Activated naive CD8-positive, alpha-beta T cell (primary cell): Measurements from ENCODE around the gene ACOT13.
"Not testable (repeated sequence)": the region's sequence is repeated elsewhere in the genome, so short reads cannot be mapped to it uniquely, and the experiment has no call there.

Experiments used
- H3K27ac Mint-ChIP-seq: one replicate; pipeline ENCODE4 v1.8.0; 2021; ENCODE audit warnings: mixed read lengths
- H3K27me3 Mint-ChIP-seq: one replicate; pipeline ENCODE4 v1.8.0; 2021; ENCODE audit warnings: mixed read lengths
- H3K36me3 Mint-ChIP-seq: one replicate; pipeline ENCODE4 v1.8.0; 2021; ENCODE audit warnings: mixed read lengths
- H3K4me1 Mint-ChIP-seq: one replicate; pipeline ENCODE4 v1.8.0; 2021; ENCODE audit warnings: low read depth, mixed read lengths
- H3K4me3 Mint-ChIP-seq: one replicate; pipeline ENCODE4 v1.8.0; 2021; ENCODE audit warnings: mild to moderate bottlenecking, mixed read lengths
- H3K9me3 Mint-ChIP-seq: one replicate; pipeline ENCODE4 v1.8.0; 2021; ENCODE audit warnings: low read depth, mixed read lengths

Gene ACOT13

GRCh38 chr6:24694198-24694597, 27.3 kb downstream of the ACOT13 start:
- Mint-ChIP-seq H3K36me3 (no peaks in the 10 kb centered on the region), H3K4me1 (peaks cover 33% of the 10 kb centered on the region), H3K4me3 (no peak overlapping the region), H3K27me3 (no peaks in the 10 kb centered on the region), H3K9me3 (no peaks in the 10 kb centered on the region), H3K27ac (no peak overlapping the region)

DNA sequence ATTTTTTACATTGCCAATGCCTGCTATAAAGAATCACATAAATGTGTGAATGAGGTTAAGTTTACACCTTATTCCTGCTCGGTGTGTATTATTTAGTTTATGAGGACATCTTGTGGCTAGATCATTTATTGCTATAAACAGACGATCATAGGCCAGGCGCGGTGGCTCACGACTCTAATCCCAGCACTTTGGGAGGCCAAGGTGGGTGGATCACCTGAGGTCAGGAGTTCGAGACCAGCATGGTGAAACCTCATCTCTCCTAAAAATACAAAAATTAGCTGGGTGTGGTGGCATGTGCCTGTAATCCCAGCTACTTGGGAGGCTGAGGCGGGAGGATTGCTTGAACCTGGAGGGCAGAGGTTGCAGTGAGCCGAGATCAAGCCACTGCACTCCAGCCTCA, 28.8 kb downstream of the ACOT13 start:
- H3K36me3 Mint-ChIP-seq, H3K27me3 Mint-ChIP-seq, H3K4me3 Mint-ChIP-seq, H3K9me3 Mint-ChIP-seq: not testable (repeated sequence)
- Mint-ChIP-seq H3K27ac (peak overlapping the region; percentile 47), H3K4me1 (peaks cover 43% of the 10 kb centered on the region)

- no peaks in the 10 kb centered on the region for H3K9me3 Mint-ChIP-seq
- H3K4me1 Mint-ChIP-seq = peaks cover 43% of the 10 kb centered on the region
- no peaks in the 10 kb centered on the region for H3K36me3 Mint-ChIP-seq
- H3K4me3 Mint-ChIP-seq = no peak overlapping the region
- no peak overlapping the region for H3K27ac Mint-ChIP-seq
- H3K27me3 Mint-ChIP-seq = no peaks in the 10 kb centered on the region
Measured at GRCh38 chr6:24696097-24696496, 29.2 kb downstream of the ACOT13 start.

- H3K4me1 Mint-ChIP-seq = peaks cover 50% of the 10 kb centered on the region
- H3K27me3 Mint-ChIP-seq = no peaks in the 10 kb centered on the region
- peak overlapping the region; percentile 82 for H3K27ac Mint-ChIP-seq
- peaks cover 3% of the 10 kb centered on the region for H3K36me3 Mint-ChIP-seq
- no peak overlapping the region for H3K4me3 Mint-ChIP-seq
- H3K9me3 Mint-ChIP-seq = no peaks in the 10 kb centered on the region
Measured at GRCh38 chr6:24699521-24700359, 32.9 kb downstream of the ACOT13 start.

DNA sequence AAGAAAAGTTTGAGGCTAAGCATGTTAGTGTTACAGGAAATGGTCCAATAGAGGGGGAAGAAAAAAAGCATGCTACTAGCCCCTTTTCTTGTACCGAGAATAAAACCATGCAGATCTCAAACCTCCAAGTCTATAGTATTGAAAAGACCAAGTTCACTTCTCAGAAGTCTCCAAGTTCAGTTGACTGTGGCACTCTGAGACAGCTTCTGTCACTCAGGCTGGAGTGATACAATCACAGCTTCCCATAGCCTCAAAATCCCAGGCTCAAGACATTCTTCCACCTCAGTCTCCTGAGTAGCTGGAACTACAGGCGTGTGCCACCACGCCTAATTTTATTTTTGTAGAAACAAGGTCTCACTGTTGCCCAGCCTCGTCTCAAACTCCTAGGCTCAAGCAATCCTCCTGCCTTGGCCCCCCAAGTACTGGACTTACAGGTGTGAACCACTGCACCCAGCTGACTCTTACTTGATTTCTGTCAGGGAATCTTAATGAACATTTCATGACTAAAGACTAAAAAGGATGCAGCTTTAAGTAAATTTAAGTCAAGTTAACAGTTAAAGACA, 35.9 kb downstream of the ACOT13 start:
- Mint-ChIP-seq H3K4me3 (no peak overlapping the region), H3K4me1 (peaks cover 54% of the 10 kb centered on the region), H3K9me3 (no peaks in the 10 kb centered on the region), H3K27ac (peak overlapping the region; percentile 85), H3K27me3 (no peaks in the 10 kb centered on the region), H3K36me3 (peaks cover 3% of the 10 kb centered on the region)

DNA sequence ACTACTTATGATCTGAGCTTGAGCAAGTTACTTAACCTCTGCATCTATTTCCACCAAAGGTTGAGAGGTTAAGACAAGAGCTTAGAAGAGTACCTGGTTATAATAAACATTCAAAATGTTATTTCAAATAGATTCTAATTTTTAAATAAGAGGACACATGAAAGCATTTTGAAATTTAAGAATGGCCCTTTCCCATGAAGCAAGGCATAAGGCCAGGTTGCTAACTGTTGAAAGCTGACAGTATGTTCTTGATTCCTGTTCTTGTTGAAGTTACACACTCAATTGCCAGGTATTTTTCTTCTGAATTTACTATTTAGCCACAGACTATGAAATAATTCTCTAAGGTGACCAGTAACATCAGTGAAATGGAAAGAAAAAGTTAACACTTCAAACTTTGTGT, 37.6 kb downstream of the ACOT13 start:
- Mint-ChIP-seq H3K4me1 (peaks cover 54% of the 10 kb centered on the region), H3K4me3 (no peak overlapping the region), H3K36me3 (peaks cover 4% of the 10 kb centered on the region), H3K27ac (peak overlapping the region; percentile 85), H3K27me3 (no peaks in the 10 kb centered on the region), H3K9me3 (no peaks in the 10 kb centered on the region)

DNA sequence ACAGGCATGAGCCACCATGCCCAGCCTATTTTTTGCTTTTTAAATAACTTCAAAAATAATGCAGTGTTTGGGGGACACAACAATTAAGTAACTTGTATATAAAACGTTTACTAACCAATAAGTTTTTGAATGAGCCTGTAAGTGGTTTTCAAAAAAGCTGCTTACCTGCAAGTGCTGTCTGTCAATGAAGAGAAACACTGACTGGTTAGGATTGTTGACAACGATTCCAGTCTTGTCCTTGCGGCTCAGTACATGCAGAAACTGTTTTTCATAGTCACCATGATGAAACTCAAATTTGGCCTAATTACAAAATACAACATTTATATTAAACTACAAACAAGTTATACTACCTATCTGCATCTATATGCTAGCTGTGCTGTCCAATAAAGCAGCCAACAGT, 41.7 kb downstream of the ACOT13 start:
- no peaks in the 10 kb centered on the region for H3K9me3 Mint-ChIP-seq
- H3K27ac Mint-ChIP-seq = peak overlapping the region; percentile 50
- H3K4me1 Mint-ChIP-seq = peaks cover 56% of the 10 kb centered on the region
- no peaks in the 10 kb centered on the region for H3K27me3 Mint-ChIP-seq
- peaks cover 12% of the 10 kb centered on the region for H3K36me3 Mint-ChIP-seq
- no peak overlapping the region for H3K4me3 Mint-ChIP-seq

DNA sequence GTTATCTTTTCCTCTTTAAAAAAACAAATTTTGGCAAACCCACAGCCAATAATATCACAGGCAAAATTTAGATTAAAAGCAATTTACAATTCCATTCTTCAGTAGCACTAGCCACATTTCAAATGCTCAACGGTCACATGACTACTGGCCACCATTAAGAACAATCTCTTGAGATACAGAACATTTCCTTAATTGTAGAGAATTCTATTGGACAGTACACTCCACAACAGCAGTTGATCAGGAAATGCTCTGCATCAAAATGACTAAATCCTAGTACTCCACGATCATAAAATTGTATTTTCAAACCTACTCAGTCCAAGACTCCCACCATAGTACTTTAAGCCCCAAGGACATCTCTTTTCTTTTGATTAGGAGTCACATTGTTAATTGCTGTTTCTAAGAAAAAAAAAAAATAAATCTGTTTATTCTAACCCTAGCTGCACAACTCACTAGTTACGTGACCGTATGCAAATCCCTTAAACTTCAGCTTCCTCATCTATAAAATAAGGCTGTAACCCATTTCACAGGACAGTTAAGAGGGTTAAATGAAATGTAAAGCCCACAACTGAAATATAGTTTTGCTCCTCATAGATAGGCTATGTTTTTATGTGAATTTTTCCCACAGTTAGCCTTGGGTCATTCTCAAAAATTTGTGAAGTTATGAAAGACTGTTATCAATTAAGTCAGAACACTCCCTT, 42.3 kb downstream of the ACOT13 start:
- Mint-ChIP-seq H3K36me3 (peaks cover 15% of the 10 kb centered on the region), H3K9me3 (no peaks in the 10 kb centered on the region), H3K27ac (peak overlapping the region; percentile 66), H3K27me3 (no peaks in the 10 kb centered on the region), H3K4me3 (no peak overlapping the region), H3K4me1 (peaks cover 56% of the 10 kb centered on the region)

DNA sequence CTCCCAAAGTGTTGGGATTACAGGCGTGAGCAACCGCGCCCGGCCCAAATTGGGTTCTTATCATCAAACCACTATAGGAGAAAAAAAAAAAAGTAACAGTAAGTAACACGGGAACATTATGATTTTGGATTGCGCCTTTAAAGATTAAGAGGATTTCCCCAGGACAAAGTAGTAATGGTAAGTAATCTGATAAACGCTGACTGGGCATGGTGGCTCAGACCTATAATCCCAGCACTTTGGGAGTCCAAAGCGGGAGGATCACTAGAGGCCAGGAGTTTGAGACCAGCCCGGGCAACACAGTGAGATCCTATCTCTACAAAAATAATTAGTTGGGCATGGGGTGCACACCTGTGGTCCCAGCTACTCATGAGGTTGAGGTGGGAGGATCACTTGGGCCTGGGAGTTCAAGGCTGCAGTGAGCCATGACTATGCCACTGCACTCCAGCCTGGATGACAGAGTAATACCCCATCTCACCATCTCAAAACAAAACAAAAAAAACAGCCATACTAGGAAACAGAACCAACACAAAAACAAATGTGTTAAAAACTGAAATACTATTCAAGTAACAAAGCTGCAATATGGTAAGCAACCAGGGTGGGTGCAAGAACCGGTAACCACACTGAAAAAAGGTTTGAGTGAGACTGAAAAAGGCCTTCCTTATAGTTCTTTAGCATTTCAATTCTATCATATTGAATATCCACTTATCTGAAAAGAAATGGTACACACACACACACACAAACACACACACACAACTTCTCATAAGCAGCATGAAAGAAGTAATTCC, 43.8 kb downstream of the ACOT13 start:
- no peaks in the 10 kb centered on the region for H3K27me3 Mint-ChIP-seq
- peaks cover 15% of the 10 kb centered on the region for H3K36me3 Mint-ChIP-seq
- peak overlapping the region; percentile 63 for H3K4me3 Mint-ChIP-seq
- H3K9me3 Mint-ChIP-seq = no peaks in the 10 kb centered on the region
- H3K4me1 Mint-ChIP-seq = peaks cover 60% of the 10 kb centered on the region
- peak overlapping the region; percentile 94 for H3K27ac Mint-ChIP-seq

DNA sequence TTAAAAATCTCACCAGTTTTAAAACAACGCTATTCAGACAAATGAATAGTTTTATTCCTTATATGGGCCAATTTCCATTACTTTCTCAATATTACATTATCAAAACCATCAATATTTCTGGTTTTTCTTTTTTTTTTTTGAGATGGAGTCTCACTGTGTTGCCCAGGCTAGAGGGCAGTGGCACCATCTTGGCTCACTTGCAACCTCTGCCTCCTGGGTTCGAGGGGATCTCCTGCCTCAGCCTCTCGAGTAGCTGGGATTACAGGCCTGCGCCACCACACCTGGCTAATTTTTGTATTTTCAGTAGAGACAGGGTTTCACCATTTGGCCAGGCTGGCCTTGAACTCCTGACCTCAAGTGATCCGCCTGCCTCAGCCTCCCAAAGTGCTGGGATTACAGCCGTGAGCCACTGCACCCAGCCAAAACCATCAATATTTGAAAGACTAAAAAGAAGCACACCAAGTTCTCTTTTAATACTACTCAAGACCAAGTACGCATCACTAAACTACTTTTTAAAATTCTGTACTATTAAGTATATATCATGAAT, 49.8 kb downstream of the ACOT13 start:
- peak overlapping the region; percentile 97 for H3K4me3 Mint-ChIP-seq
- H3K4me1 Mint-ChIP-seq = peaks cover 74% of the 10 kb centered on the region
- peak overlapping the region; percentile 100 for H3K27ac Mint-ChIP-seq
- H3K36me3 Mint-ChIP-seq = peaks cover 27% of the 10 kb centered on the region
- H3K27me3 Mint-ChIP-seq, H3K9me3 Mint-ChIP-seq: not testable (repeated sequence)

GRCh38 chr6:24718449-24719124, 51.7 kb downstream of the ACOT13 start:
- Mint-ChIP-seq H3K36me3 (peaks cover 22% of the 10 kb centered on the region), H3K4me3 (peak overlapping the region; percentile 97), H3K9me3 (no peaks in the 10 kb centered on the region), H3K27me3 (no peaks in the 10 kb centered on the region), H3K4me1 (peaks cover 63% of the 10 kb centered on the region), H3K27ac (peak overlapping the region; percentile 100)

DNA sequence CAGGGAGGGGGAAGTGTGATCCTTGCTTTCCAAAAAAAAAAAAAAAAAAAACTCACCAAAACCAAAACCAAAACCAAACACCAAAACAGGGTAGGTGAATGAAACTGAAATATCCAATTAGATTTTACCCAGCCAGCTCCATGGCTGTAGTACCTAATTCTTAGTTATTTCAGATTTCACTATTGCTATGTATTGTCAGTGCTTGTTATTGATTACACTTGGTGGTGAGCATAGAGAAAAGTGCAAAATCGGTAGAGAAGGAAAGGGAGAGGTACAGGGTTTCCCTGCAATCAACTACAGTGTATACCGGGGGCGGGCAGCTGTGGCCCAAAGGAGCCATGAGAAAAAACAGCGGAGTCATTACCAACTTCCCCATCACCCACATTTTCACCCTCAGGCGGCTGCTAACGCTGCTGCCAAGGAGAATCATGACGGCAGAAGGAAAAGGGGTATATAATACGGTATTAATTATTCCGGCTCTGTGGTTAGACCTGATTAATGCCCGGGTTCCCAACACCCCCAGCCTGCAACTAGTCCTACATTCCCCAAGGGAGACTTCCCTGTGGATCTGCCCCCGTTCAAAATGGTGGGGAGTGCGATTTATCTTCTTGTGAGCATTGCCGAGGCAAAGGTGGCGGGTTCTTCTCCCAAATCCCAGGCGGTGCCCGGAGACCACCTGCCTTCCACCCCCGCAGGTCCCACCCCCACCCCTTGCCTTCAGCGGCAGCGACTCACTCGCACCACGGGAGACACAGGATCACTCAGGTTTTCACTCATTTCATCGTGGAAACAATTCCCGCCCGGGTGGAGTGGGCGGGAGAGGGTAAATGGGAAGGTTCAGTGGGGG, 52.5 kb downstream of the ACOT13 start, which contains the start of gene C6orf62:
TSS of gene C6orf62 (minus strand) at position 30 of the 847 bp plus-strand sequence. CDS start 486 bp downstream, outside the sequence.
- Mint-ChIP-seq H3K4me1 (peaks cover 55% of the 10 kb centered on the region), H3K36me3 (peaks cover 19% of the 10 kb centered on the region)

GRCh38 chr6:24720131-24720603, 53.3 kb downstream of the ACOT13 start:
- Mint-ChIP-seq H3K4me1 (peaks cover 47% of the 10 kb centered on the region), H3K9me3 (no peaks in the 10 kb centered on the region), H3K36me3 (peaks cover 19% of the 10 kb centered on the region), H3K27me3 (no peaks in the 10 kb centered on the region), H3K4me3 (peak overlapping the region; percentile 97), H3K27ac (peak overlapping the region; percentile 100)

More for the DNA sequence above, 52.5 kb downstream of the ACOT13 start, which contains the start of gene C6orf62:
- Mint-ChIP-seq H3K27ac (peak within 1 kb of the TSS; percentile 100), H3K27me3 (no peaks in the 10 kb centered on the region), H3K4me3 (peak within 1 kb of the TSS; percentile 97), H3K9me3 (no peaks in the 10 kb centered on the region)
